ENCODE measurements around the gene CTBP2. TPM values are rescaled to one million over a fixed set of nuclear protein-coding genes. Genes with fewer than 3 reads are reported as not detected.

The CTBP2 gene
- total RNA-seq, 1 donor from 2014 or later, result 55.2 TPM

DNA sequence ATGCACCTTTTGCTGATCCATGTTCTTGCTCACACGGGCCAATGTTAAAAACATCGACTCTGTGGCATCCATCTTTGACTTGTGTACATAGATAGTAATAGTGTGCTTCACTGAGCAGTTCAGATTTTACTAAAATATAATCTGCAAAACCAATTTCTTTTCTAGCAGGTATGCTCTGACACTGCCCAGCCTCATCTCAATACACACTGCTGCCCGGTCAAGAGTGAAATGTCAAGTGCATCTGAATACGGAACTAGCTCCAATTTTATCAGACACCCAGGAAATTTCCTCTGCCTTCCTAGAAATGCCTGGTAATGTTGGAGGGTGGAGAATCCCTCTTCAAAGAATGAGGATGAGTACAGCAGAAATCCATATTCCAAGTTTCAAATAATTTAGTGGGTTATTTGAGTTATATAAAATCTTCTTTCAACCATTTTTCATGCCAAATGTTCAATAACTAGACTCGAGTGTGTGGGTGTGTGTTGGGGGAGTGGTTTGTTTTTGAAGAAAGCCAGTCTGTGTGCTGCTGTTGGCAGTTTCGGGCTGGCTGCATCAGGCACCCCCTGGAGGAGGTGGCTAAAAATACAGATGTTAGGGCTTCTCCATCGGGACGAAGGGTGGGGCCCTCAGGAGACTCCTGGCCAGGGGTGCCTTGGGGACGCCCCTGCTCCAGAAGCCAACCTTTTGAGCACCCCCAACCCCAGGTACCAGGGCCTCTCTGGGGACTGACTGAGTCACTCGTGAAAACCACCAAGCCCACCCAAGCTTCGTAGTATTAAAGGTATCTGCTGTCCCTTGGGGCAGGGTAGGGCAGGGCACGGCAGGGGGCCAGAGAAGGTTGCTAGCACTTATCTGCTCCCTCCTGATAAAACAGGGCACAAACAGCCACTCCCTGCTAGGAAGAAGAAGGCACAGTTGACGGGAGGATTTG, 15.4 kb downstream of the CTBP2 start:
- no peaks in the 10 kb centered on the region for H3K27me3 ChIP-seq
- H3K27ac ChIP-seq, result no peak overlapping the region
- no peaks in the 10 kb centered on the region for H3K9me3 ChIP-seq (ENCODE audit: low read depth)
- peaks cover 25% of the 10 kb centered on the region for H3K4me1 ChIP-seq
- H4K20me1 ChIP-seq (ENCODE audit: low read depth), result peaks cover 100% of the 10 kb centered on the region
- Mint-ChIP-seq H3K27ac (peak overlapping the region; percentile 92), H3K27me3 (ENCODE audit: insufficient read depth, low read depth) (peaks cover 6% of the 10 kb centered on the region), H3K4me1 (peaks cover 53% of the 10 kb centered on the region), H3K36me3 (peaks cover 22% of the 10 kb centered on the region), H3K4me3 (no peak overlapping the region), H3K9me3 (no peaks in the 10 kb centered on the region)
- no peak overlapping the region for H2AFZ ChIP-seq (replicated peaks)
- peak; percentile 58 for DNase-seq (ENCODE audit: low spot score)
- H3K4me2 ChIP-seq, result no peak overlapping the region
- no peaks in the 10 kb centered on the region for H3K36me3 ChIP-seq
- H3K9ac ChIP-seq, result no peak overlapping the region
- H3F3A ChIP-seq (ENCODE audit: low read depth), result no peaks in the 10 kb centered on the region
- no peak for TF ChIP-seq EZH2phosphoT487 (IDR thresholded peaks at IDR 0.05)
- TF ChIP-seq CTCF (IDR thresholded peaks at IDR 0.05), result peak; percentile 54
- no peak overlapping the region for H3K4me3 ChIP-seq
- H3K79me2 ChIP-seq (ENCODE audit: low read depth), result peaks cover 100% of the 10 kb centered on the region

DNA sequence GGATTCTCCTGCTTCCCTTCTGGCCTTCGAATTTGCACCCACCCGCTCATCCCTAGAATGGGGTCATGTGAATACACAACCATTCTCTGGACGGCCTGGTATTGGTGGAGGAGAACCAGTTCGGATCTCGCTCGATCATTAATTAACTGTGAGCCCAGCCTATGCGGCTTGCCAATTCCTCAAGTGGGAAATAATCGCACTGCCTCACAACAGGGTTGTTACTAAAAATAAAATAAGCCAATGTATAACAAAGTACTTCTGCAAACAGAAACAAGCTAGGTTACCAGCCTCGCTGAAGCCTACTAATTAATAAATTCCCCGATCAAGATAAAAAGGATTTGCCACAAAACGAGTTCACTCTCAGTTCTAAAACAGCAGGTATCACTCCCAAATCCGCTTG, 16.2 kb downstream of the CTBP2 start:
- Histone ChIP-seq H3K4me1 (peaks cover 24% of the 10 kb centered on the region), H3K36me3 (no peaks in the 10 kb centered on the region), H2AFZ (replicated peaks) (no peak overlapping the region), H3K9me3 (ENCODE audit: low read depth) (no peaks in the 10 kb centered on the region), H4K20me1 (ENCODE audit: low read depth) (peaks cover 100% of the 10 kb centered on the region), H3K4me2 (no peak overlapping the region), H3K79me2 (ENCODE audit: low read depth) (peaks cover 100% of the 10 kb centered on the region), H3K4me3 (no peak overlapping the region), H3K27ac (no peak overlapping the region), H3F3A (ENCODE audit: low read depth) (no peaks in the 10 kb centered on the region), H3K27me3 (no peaks in the 10 kb centered on the region), H3K9ac (no peak overlapping the region)
- Mint-ChIP-seq H3K27ac (peak overlapping the region; percentile 92), H3K27me3 (ENCODE audit: insufficient read depth, low read depth) (peaks cover 6% of the 10 kb centered on the region), H3K4me1 (peaks cover 47% of the 10 kb centered on the region), H3K9me3 (no peaks in the 10 kb centered on the region), H3K4me3 (no peak overlapping the region), H3K36me3 (peaks cover 20% of the 10 kb centered on the region)
- no peak for DNase-seq (ENCODE audit: low spot score)
- TF ChIP-seq CTCF (IDR thresholded peaks at IDR 0.05) (no peak), EZH2 (IDR thresholded peaks at IDR 0.05) (no peak), EZH2phosphoT487 (IDR thresholded peaks at IDR 0.05) (no peak)

GRCh38 chr10:125142946-125143345, 17.4 kb downstream of the CTBP2 start:
- TF ChIP-seq CTCF (IDR thresholded peaks at IDR 0.05) (no peak), EZH2phosphoT487 (IDR thresholded peaks at IDR 0.05) (no peak), EZH2 (IDR thresholded peaks at IDR 0.05) (no peak)
- peaks cover 100% of the 10 kb centered on the region for H4K20me1 ChIP-seq (ENCODE audit: low read depth)
- peaks cover 100% of the 10 kb centered on the region for H3K79me2 ChIP-seq (ENCODE audit: low read depth)

More at GRCh38 chr10:125142946-125143345, 17.4 kb downstream of the CTBP2 start:
- DNase-seq (ENCODE audit: low spot score), result no peak
- H3K27me3 ChIP-seq, result no peaks in the 10 kb centered on the region
- no peak overlapping the region for H3K9ac ChIP-seq
- peaks cover 15% of the 10 kb centered on the region for H3K4me1 ChIP-seq
- no peaks in the 10 kb centered on the region for H3K36me3 ChIP-seq
- H3K27ac ChIP-seq, result no peak overlapping the region
- Mint-ChIP-seq H3K36me3 (peaks cover 24% of the 10 kb centered on the region), H3K9me3 (no peaks in the 10 kb centered on the region), H3K4me3 (no peak overlapping the region), H3K27ac (no peak overlapping the region), H3K27me3 (ENCODE audit: insufficient read depth, low read depth) (peaks cover 6% of the 10 kb centered on the region), H3K4me1 (peaks cover 35% of the 10 kb centered on the region)
- H2AFZ ChIP-seq (replicated peaks), result no peak overlapping the region
- no peak overlapping the region for H3K4me2 ChIP-seq
- no peaks in the 10 kb centered on the region for H3F3A ChIP-seq (ENCODE audit: low read depth)
- H3K9me3 ChIP-seq (ENCODE audit: low read depth), result no peaks in the 10 kb centered on the region
- no peak overlapping the region for H3K4me3 ChIP-seq

Data from neural progenitor cell (in vitro differentiated cells).